MV-4-11 (cell line): Measurements from ENCODE around the gene SLC12A4.
"Not testable (repeated sequence)": the region's sequence is repeated elsewhere in the genome, so short reads cannot be mapped to it uniquely, and the experiment has no call there.

Source experiments
- DNase-seq: peaks from one replicate; lab custom pipeline; 2025; lab: John Stamatoyannopoulos, UW

SLC12A4 gene

GRCh38 chr16:67968400-67969253 lies at the start of gene SLC12A4:
SLC12A4 (minus strand) TSS chr16:67968637; CDS start chr16:67968553, 84 bp downstream.
- peak; percentile 74 for DNase-seq

GRCh38 chr16:68015681-68016080 lies 47.2 kb upstream of the SLC12A4 start, which contains the start of gene DPEP2NB:
DPEP2NB (minus strand) TSS chr16:68015911; CDS start chr16:68015770, 141 bp downstream.
- no peak for DNase-seq

GRCh38 chr16:68013440-68013839 lies 45.0 kb upstream of the SLC12A4 start:
- peak; percentile 18 for DNase-seq

GRCh38 chr16:68009872-68010271 lies 41.4 kb upstream of the SLC12A4 start:
- not testable (repeated sequence) for DNase-seq

- no peak for DNase-seq
Observed at GRCh38 chr16:68009157-68009735, 40.8 kb upstream of the SLC12A4 start.

GRCh38 chr16:68005786-68006286 lies 37.4 kb upstream of the SLC12A4 start:
- peak; percentile 88 for DNase-seq

- DNase-seq: no peak
Observed at GRCh38 chr16:68005211-68005610, 36.8 kb upstream of the SLC12A4 start.

- DNase-seq: no peak
Observed at GRCh38 chr16:68003031-68003430, 34.6 kb upstream of the SLC12A4 start.

- no peak for DNase-seq
Observed at GRCh38 chr16:68000450-68000849, 32.0 kb upstream of the SLC12A4 start.

- DNase-seq: peak; percentile 28
Observed at GRCh38 chr16:67999985-68000384, 31.5 kb upstream of the SLC12A4 start.

- peak; percentile 92 for DNase-seq
Observed at GRCh38 chr16:67998779-67999688, 30.6 kb upstream of the SLC12A4 start, which contains the start of gene DPEP2. DPEP2 (minus strand) TSS chr16:67999484; CDS start chr16:67993212, 6,272 bp downstream.

GRCh38 chr16:67998231-67998778 lies 29.9 kb upstream of the SLC12A4 start:
- DNase-seq: not testable (repeated sequence)

GRCh38 chr16:67996666-67997065 lies 28.2 kb upstream of the SLC12A4 start:
- DNase-seq: no peak

- peak; percentile 87 for DNase-seq
Observed at GRCh38 chr16:67995423-67995822, 27.0 kb upstream of the SLC12A4 start.

- not testable (repeated sequence) for DNase-seq
Observed at GRCh38 chr16:67994040-67994408, 25.6 kb upstream of the SLC12A4 start.

- peak; percentile 81 for DNase-seq
Observed at GRCh38 chr16:67993207-67994039, 25.0 kb upstream of the SLC12A4 start.

GRCh38 chr16:67992661-67993206 lies 24.3 kb upstream of the SLC12A4 start:
- DNase-seq: no peak

GRCh38 chr16:67990018-67990386 lies 21.6 kb upstream of the SLC12A4 start:
- no peak for DNase-seq

GRCh38 chr16:67989322-67990017 lies 21.0 kb upstream of the SLC12A4 start:
- no peak for DNase-seq

- peak; percentile 16 for DNase-seq
Observed at GRCh38 chr16:67988675-67989074, 20.2 kb upstream of the SLC12A4 start.
